Tibial artery (tissue), 4 donors: ENCODE data around the gene ADGRG2.
"Not testable (repeated sequence)": the region's sequence is repeated elsewhere in the genome, so short reads cannot be mapped to it uniquely, and the experiment has no call there.

Experiments used
- DNase-seq, 2 donors: peaks; one replicate each; pipeline ENCODE4 v3.0.0-alpha.2; 2019
- H3K27ac ChIP-seq, 2 donors: fragments of 200-600 bp; sonication (generic) in 1 of 2; 1 replicate in 1 of 2; 2 replicates in 1 of 2; pipeline ENCODE4 v1.5.1; 2018 to 2019; ENCODE audit warnings: mild to moderate bottlenecking in 1 of 2
- H3K27me3 ChIP-seq, 2 donors: fragments of 200-600 bp; sonication (generic) in 1 of 2; one replicate each; pipeline versions ENCODE4 v1.5.1 to v1.6.0; 2016 to 2019
- H3K36me3 ChIP-seq, 3 donors: fragments of 200-600 bp; sonication (generic) in 2 of 3; one replicate each; pipeline ENCODE4 v1.5.1; 2016 to 2019; ENCODE audit warnings: mild to moderate bottlenecking in 2 of 3
- H3K4me1 ChIP-seq, 4 donors: fragments of 200-600 bp; sonication (generic) in 2 of 4; 1 replicate in 3 of 4; 2 replicates in 1 of 4; pipeline ENCODE4 v1.5.1; 2016 to 2019
- H3K4me3 ChIP-seq, 2 donors: fragments of 200-600 bp; sonication (generic) in 1 of 2; 1 replicate in 1 of 2; 2 replicates in 1 of 2; pipeline ENCODE4 v1.5.1; 2018 to 2019; ENCODE audit warnings: mild to moderate bottlenecking in 2 of 2
- H3K9me3 ChIP-seq, 3 donors: fragments of 200-600 bp; sonication (generic) in 1 of 3; one replicate each; pipeline ENCODE4 v1.5.1; 2016 to 2019
- intact Hi-C: fragments of 100-400 bp; cut with DNase I; formaldehyde crosslinking; loops from one replicate; pipeline ENCODE4 v1.15.0; 2023; ENCODE audit warnings: low total_unique reads
- TF ChIP-seq, protein P1 (sequence below), 2 experiments: fragments of 200-600 bp in 1 of 2; fragments of 450-650 bp in 1 of 2; IDR thresholded peaks; one replicate each; pipeline ENCODE4 v1.5.1; 2017 to 2019; ENCODE audit warnings: antibody characterized with exemption in 2 of 2, mild to moderate bottlenecking in 1 of 2, moderate library complexity in 1 of 2

ADGRG2 gene

DNA sequence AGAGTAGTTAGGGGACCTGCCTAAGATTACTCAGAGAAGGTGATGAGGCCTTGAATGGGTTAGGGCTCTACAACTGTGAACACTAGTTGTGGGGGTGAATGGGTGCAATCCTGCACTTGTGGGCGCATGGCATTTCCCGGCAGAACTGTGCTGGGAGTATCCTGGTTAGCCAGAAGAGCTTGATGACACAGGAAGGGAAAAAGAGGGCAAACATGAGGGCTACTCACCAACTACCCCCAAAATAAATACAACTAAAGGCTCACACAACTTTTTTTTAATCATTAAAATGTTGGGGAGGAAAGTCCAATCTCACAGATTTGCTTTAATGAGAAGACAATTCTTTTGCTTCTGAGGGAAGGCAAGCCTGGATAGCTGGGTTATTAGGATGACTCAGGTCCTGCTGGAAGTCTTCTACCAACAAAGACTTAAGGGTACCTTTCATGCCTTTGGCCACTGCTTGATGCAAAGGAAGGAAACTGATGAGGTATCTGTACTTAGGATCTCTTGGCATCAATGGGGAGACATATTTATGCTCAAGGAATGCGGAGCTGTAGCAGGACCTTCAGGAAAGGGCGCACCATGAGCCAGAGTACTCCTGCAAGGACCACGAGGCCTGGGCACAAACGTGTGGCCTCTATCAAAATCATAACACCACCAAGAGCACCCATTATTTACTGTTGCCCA is 141.0 kb downstream of the ADGRG2 start:
- intact Hi-C loops: loop anchor here (10.0 kb wide), 1 partner anchor 354 kb away; no protein-coding TSS in a partner anchor
- Histone ChIP-seq H3K36me3 (no peaks in the 10 kb centered on the region), H3K4me3 (no peak overlapping the region), H3K4me1 (peaks cover 0 to 4% (median 0%) of the 10 kb centered on the region in 4 donors), H3K9me3 (no peaks in the 10 kb centered on the region), H3K27me3 (no peaks in the 10 kb centered on the region), H3K27ac (no peak overlapping the region)
- DNase-seq: no peak
- TF ChIP-seq, protein P1, sequence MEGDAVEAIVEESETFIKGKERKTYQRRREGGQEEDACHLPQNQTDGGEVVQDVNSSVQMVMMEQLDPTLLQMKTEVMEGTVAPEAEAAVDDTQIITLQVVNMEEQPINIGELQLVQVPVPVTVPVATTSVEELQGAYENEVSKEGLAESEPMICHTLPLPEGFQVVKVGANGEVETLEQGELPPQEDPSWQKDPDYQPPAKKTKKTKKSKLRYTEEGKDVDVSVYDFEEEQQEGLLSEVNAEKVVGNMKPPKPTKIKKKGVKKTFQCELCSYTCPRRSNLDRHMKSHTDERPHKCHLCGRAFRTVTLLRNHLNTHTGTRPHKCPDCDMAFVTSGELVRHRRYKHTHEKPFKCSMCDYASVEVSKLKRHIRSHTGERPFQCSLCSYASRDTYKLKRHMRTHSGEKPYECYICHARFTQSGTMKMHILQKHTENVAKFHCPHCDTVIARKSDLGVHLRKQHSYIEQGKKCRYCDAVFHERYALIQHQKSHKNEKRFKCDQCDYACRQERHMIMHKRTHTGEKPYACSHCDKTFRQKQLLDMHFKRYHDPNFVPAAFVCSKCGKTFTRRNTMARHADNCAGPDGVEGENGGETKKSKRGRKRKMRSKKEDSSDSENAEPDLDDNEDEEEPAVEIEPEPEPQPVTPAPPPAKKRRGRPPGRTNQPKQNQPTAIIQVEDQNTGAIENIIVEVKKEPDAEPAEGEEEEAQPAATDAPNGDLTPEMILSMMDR (IDR thresholded peaks at IDR 0.05): no peak

DNA sequence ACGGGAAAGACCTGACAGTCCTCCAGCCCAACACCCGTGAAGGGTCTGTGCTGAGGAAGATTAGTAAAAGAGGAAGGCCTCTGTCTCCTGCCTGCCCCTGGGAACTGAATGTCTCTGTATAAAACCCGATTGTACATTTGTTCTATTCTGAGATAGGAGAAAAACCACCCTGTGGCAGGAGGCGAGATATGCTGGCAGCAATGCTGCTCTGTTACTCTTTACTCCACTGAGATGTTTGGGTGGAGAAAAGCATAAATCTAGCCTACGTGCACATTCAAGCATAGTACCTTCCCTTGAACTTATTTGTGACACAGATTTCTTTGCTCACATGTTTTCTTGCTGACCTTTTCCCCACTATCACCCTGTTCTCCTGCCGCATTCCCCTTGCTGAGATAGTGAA is 142.0 kb downstream of the ADGRG2 start:
- not testable (repeated sequence) for H3K9me3 ChIP-seq, H3K27ac ChIP-seq, H3K4me3 ChIP-seq, H3K4me1 ChIP-seq, DNase-seq, H3K36me3 ChIP-seq, H3K27me3 ChIP-seq
- intact Hi-C loops: loop anchor here (10.0 kb wide), 1 partner anchor 355 kb away; no protein-coding TSS in a partner anchor

DNA sequence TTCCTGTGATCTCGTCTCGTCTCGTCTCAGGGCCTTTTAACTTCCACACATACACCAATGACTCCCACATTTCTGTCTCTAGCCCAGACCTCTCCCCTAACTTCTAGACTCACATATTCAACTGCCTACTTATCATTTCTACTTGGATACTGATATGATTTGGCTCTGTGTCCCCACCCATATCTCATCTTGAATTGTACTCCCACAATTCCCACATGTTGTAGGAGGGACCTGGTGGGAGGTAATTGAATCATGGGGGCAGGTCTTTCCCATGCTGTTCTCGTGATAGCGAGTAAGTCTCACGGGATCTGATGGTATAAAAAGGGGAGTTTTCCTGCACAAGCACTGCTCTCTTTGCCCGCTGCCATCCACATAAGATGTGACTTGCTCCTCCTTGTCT is 147.3 kb downstream of the ADGRG2 start:
- no peaks in the 10 kb centered on the region for H3K36me3 ChIP-seq
- TF ChIP-seq, protein P1 (IDR thresholded peaks at IDR 0.05): no peak
- H3K27ac ChIP-seq: no peak overlapping the region
- H3K27me3 ChIP-seq: no peaks in the 10 kb centered on the region
- no peaks in the 10 kb centered on the region for H3K9me3 ChIP-seq
- H3K4me1 ChIP-seq: no peaks in the 10 kb centered on the region
- intact Hi-C loops: no loop called here
- H3K4me3 ChIP-seq: no peak overlapping the region
- no peak for DNase-seq

DNA sequence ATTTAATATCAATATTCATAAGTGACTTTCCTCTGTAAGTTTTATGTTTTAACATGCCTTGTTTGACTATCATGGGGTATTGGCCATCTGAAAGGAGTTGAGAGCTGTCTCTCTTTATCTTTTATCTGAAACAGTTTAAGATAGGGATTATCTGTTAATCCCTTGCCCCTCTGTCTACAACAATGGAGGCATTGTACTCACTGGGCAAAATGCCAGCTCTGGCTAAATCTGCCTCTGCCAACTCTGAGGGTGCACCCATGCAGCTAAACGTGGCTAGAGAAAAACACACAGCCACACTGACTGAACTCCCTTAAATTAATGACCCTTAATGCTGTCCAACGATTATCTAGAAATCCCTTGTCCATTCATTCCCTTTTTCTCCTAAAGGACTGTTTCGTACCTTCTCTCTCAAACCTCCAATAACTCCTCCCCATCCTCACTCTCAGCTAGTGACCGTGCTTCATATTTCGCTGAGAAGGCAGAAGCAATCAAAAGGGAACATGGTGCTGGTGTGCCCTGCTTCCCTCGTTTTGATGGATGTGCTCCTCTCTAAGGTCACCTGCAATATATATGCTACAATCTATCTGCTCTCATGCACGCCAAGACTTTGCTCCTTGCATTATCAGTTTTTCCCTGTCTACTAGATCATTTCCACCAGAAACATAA is 148.6 kb downstream of the ADGRG2 start:
- Histone ChIP-seq H3K9me3 (no peaks in the 10 kb centered on the region), H3K27ac (no peak overlapping the region), H3K4me3 (no peak overlapping the region), H3K4me1 (no peaks in the 10 kb centered on the region), H3K36me3 (no peaks in the 10 kb centered on the region), H3K27me3 (no peaks in the 10 kb centered on the region)
- no peak for DNase-seq
- TF ChIP-seq, protein P1 (IDR thresholded peaks at IDR 0.05): no peak
- intact Hi-C loops: no loop called here

DNA sequence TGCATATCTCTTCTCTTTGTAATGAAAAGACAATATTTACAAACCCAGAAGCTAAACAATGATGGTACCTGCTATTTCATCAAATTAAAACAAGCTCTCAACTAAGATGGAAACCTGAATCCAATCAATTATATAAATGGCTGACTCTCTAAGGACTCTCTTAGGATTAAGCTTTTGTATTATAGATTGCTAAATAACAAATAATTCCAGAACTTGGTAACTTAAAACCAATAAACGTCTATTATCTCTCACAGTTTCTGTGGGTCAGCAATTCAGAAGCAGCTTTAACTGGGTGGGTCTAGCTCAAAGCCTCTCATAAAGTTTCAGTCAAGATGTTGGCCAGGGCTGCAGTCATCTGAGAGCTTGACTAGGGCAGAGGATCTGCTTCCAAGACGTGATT is 150.8 kb downstream of the ADGRG2 start:
- DNase-seq: no peak
- Histone ChIP-seq H3K36me3 (no peaks in the 10 kb centered on the region), H3K27me3 (no peaks in the 10 kb centered on the region), H3K9me3 (no peaks in the 10 kb centered on the region), H3K4me1 (no peaks in the 10 kb centered on the region), H3K27ac (no peak overlapping the region), H3K4me3 (no peak overlapping the region)
- TF ChIP-seq, protein P1 (IDR thresholded peaks at IDR 0.05): no peak
- intact Hi-C loops: no loop called here

- no peak overlapping the region for H3K4me3 ChIP-seq
- H3K27me3 ChIP-seq: no peaks in the 10 kb centered on the region
- no peak overlapping the region for H3K27ac ChIP-seq
- no peaks in the 10 kb centered on the region for H3K36me3 ChIP-seq
- intact Hi-C loops: no loop called here
- H3K9me3 ChIP-seq: no peaks in the 10 kb centered on the region
- TF ChIP-seq, protein P1 (IDR thresholded peaks at IDR 0.05): no peak
- H3K4me1 ChIP-seq: no peaks in the 10 kb centered on the region
- no peak for DNase-seq
Observed at GRCh38 chrX:18970465-18970864, 151.8 kb downstream of the ADGRG2 start.
